Astrocyte (in vitro differentiated cells and primary cell): ENCODE results near the gene UTF1.

Experiments
- EZH2 ChIP-seq: IDR thresholded peaks from 2 replicates; pipeline ENCODE4 v1.6.1; 2012; ENCODE audit warnings: mild to moderate bottlenecking, low read length, inconsistent platforms; ENCODE audit not compliant: insufficient read depth
- TF ChIP-seq, protein P1 (sequence below): IDR thresholded peaks from 2 replicates; pipeline ENCODE4 v1.5.1; 2011; ENCODE audit warnings: low read depth, mild to moderate bottlenecking, inconsistent platforms, low read length, moderate library complexity; ENCODE audit not compliant: insufficient read depth

- TF ChIP-seq EZH2, result no peak
- TF ChIP-seq, protein P1, sequence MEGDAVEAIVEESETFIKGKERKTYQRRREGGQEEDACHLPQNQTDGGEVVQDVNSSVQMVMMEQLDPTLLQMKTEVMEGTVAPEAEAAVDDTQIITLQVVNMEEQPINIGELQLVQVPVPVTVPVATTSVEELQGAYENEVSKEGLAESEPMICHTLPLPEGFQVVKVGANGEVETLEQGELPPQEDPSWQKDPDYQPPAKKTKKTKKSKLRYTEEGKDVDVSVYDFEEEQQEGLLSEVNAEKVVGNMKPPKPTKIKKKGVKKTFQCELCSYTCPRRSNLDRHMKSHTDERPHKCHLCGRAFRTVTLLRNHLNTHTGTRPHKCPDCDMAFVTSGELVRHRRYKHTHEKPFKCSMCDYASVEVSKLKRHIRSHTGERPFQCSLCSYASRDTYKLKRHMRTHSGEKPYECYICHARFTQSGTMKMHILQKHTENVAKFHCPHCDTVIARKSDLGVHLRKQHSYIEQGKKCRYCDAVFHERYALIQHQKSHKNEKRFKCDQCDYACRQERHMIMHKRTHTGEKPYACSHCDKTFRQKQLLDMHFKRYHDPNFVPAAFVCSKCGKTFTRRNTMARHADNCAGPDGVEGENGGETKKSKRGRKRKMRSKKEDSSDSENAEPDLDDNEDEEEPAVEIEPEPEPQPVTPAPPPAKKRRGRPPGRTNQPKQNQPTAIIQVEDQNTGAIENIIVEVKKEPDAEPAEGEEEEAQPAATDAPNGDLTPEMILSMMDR, result no peak
Observed at GRCh38 chr10:133195096-133195495, 34.9 kb upstream of the UTF1 start.
